NCI-H748 (cell line): Measurements from ENCODE around the gene AURKA.
A peak's percentile ranks its signal among the peaks of the same experiment; 100 is the strongest.
"Not testable (repeated sequence)": the region's sequence is repeated elsewhere in the genome, so short reads cannot be mapped to it uniquely, and the experiment has no call there.

Experiments used
- DNase-seq: peaks from one replicate; lab custom pipeline; 2025; ENCODE audit not compliant: unreplicated experiment; lab: John Stamatoyannopoulos, UW

Gene AURKA

DNA sequence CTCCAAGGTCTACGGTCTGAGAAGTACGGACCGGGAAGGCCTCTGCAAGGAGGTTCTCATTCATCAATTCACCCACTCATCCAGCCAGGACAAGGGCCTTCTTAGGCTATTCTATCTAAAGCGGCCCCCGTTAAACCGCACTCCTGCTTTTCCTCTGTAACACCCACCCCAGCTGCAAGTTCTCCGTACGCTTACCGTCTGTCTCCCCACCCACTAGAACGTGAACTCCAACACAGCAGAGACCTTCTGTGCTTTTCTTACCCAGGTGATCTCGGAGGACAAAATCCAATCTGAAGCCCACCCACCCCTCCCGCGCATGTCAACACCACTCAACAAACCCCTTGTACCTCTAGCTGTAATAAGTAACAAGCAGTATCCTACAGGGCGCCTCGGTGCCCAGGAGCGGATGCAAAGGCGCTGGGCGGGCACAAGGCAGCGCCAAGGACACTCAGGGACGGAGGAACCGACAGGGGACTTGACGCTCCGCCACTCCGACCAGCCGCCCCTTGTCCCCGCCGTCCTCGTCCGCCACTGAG, 351 bp downstream of the AURKA start:
- peak; percentile 49 for DNase-seq

DNA sequence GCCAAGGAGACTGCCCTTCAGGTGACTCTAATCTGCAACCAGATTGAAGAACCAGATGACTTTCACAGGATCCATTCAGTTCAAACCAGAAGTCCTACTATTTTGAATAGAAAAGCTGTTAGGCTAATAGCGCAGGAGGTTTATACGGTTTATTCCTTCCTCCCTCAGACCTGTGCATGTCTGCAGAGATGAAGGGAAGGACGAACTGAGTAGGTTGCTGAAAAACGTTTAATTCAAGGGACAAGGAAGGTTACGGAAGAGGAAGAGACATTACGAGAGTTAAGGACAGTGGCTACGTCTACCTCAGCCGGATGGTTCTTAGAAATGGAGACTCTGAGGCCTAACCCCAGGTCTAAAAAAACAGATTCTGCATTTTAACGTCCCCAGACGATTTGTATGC, 978 bp downstream of the AURKA start:
- DNase-seq, result no peak

DNA sequence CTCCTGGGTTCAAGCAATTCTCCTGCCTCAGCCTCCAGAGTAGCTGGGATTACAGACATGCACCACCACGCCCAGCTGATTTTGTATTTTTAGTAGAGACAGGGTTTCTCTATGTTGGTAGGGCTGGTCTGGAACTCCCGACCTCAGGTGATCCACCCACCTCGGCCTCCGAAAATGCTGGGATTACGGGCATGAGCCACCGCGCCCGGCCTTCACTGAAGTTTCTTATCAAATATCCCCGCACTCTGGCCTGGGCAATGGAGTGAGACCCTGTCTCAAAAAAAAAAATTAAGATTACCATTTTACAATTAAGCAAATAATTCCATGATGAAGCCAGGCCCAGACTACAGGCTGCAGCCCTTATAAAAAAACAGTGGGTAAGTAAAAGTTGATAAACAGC, 1.6 kb downstream of the AURKA start:
- DNase-seq, result not testable (repeated sequence)

DNA sequence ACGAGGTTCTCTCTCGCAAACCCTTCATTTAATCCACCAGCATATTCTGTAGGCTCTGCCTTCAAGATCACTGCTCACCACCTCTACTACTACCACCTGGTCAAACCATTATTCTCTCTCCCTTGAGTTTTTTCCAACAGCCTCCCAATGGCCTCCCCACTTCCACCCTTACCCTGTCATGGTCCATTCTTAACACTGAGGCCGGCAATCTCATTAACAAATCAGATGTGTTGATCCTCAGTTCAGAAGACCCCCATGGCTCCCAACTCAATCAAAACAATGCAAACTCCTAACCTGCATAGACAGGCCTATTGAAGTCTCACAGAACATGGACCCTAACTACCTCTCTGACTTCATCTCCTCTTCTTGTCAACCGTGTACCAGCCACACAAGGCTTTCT, 2.2 kb downstream of the AURKA start:
- DNase-seq, result no peak

DNA sequence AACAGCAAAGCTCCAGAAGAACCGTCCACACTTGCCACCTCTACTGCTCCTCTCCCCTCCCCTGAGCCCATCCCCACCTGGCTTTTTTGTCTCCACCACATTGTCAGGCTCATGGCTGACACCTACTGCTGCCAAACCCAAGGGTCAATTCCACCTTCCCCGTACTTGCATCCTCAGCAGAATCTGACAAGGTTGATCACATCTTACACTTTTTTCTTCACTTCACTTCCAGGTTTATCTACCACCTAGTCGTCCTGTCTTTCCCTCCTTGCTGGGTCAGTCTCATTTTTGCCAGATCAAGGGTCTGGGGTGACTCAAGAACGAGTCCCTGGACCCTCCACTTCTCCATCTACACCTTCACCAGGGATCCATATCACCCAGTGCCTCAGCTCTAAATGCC, 3.1 kb downstream of the AURKA start:
- DNase-seq, result no peak

DNA sequence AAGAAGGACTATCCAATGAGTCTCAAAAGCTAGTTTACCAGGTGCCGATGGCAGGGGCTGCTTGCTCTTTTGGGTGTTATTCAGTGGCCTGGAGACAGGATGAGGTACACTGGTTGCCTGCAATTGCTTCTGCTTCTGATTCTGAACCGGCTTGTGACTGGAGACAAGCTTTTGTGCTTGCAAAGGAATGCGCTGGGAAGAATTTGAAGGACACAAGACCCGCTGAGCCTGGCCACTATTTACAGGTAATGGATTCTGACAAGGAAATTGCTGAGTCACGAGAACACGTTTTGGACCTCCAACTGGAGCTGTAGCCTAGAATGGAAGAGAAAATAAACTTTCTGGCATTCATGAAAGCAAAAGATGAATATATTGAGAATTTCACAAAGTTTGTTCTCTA, 5.8 kb downstream of the AURKA start:
- no peak for DNase-seq

DNA sequence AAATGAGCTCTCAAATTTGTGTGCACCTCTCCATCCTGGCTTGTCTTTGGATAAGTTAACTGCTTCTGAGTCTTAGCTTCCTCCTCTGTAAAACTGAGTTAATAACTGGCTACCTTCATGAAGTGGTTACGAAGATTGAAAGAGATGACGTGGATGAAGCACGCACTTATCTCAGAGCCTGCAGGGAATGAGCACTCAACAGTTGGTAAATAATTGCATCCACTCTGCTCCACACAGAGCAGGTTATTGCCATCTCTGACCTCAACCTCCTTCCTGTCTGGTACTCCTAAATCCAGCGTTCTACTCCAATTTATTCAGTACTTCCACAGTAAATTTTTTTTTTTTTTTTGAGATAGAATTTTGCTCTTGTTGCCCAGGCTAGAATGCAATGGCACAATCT, 6.9 kb downstream of the AURKA start:
- no peak for DNase-seq

DNA sequence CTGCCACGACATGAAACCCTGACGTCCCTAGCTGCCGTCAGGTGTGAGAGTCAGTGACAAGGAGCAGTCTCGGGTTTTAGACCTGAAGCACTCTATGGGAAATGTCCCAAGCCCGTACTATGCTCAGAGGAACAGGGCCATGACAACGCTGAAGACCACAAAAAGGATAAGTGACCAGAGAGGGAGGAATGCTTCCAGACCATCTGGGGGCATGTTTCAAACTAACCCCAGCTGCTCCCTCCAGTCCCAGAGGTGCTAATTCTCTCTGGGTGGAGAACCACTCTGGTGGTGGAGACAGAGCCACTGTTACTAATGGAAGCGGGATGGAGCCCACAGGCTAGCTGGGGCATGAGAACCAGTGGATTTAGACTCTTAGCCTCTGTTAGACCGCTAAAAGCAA, 8.7 kb downstream of the AURKA start:
- DNase-seq, result no peak

DNA sequence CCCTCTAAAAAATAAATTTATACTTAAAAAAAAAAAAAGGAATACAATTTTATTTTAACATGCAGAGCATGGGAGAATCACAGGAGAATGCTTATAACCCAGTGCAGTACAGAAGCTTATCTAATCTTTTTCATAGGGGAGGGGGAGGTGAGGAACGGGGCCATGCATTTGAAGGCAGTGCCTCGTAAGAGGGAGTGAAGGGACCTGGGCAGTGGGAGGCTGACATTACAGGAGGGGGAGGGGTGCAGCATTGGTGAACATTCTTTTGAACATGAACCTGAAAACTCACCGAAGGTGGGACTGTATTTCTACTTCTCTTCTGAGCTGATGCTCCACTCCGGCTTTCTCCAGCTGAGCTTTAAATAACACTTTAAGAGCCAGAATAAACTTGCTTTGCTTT, 9.3 kb downstream of the AURKA start:
- no peak for DNase-seq

DNA sequence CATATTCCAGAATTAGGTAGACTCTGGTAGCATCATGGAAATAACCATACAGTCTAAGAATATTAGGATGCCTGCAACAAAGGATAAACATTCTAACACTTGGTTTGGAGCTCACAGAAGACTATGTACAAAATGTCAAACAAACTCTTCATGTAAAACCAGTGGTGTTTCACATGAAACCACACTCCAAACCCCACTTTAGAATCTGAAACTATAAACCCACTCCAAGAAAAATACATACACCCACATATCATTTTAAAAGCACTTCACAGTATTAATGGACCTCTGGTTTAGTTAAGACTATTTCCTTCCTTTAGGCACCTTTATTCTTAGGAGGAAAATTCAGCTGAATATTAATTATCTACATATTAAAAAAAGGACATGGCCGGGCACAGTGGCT, 10.5 kb downstream of the AURKA start:
- DNase-seq, result no peak

DNA sequence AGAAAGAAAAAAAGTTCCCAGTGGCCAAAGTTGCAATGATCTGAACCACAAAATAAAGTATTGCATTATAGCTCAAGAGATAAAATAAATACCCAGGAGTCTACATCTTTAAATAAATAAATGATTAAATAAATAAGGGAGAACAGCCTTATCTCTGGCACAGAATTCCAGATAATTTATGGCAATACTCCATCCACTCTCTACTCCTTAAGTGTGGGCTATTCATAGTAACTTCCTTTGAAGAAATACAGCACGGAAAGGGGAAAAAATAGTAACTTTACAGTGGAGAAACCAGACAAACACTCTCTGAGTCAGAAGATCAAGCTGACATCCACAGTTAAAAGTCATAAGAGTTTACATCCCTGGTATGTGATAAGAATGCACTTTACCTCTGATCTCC, 11.6 kb downstream of the AURKA start:
- no peak for DNase-seq

DNA sequence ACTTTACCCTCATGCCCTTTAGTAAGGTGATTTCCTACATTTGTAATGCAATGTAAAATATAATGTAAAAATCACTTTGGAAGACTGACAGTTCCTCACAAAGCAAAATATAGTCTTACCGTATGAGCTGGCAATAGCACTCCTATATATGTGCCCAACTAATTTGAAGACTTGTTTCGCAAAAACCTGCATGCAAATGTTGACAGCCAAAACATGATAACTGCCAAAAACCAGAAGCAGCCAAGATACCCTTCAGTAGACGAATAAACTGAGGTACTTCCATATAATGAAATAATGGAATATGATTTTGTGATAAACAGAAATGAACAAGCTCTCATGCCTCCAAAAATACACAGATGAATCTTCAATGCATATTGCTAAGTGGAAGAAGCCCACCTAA, 13.6 kb downstream of the AURKA start:
- no peak for DNase-seq

DNA sequence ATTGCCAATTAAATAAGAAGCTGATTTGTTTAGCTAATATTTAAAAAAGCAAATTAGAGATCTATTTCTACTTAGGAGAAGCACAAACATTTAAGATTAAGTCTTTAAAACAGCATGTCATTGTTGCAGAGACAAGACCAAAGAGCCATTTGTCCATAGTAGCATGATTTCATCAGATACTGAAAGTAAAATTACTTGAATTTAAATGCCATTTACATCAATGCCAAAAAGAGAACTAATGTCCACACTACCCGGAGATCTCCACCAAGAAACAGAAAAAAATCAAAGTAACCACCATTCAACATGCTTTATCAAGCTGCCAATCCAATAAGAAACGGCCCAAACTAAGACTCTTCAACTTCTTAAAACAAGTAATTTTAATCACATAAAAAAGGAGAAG, 15.7 kb downstream of the AURKA start:
- DNase-seq, result no peak

DNA sequence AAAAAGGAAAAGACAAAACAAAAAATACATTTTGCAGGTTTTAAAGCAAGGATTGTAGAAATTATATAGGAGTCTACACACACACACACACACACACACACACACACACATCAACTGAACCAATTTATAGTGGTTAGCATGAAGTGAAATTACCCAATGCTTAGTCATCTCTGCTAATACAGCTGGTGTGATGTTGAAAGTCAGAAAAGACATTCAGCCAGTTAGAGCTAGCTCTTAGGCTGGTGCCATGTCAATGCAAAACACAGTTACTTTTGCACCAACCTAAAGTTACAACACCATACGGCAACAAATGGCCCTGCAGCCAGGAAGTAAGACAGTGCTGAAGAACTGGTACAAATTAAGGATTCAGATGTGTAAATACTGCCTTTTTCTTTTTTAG, 18.1 kb downstream of the AURKA start:
- no peak for DNase-seq

DNA sequence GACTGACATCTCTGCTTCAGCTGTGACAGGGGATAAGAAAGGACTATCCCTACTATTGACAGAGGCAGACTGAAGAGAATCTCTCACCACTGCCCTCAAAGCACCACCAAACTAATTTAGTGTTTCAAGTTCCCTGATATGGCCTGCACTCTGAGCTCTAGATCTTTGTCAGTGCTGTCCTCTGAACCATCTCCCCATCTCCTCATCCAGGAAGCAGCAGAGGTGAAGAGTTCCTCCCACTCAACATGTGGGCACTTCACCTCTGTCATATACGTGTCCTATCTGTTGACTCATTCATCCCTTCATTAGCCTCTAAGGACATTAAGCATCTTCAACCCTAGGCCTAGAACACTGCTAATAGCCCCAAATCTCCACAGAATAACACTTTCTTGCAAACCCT, 19.2 kb downstream of the AURKA start:
- no peak for DNase-seq

DNA sequence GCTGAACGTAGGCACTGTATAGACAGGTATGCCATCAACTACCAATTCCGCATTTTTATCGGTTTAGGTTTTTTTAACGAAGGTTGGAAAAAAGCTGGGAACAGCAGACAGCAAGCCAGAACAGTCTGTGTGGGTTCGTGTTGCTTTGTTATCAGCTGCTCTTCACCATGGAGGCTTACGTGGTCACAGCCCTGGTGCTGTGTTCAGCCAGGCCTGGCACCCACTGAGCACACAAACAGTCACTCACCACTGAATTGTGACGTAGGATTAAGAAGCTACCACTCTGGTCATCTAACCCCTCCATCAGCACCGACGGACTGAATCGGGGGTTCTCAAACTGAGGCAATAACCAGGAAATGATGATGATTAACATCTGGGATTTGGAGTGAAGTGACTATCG, 20.0 kb downstream of the AURKA start:
- DNase-seq, result no peak

DNA sequence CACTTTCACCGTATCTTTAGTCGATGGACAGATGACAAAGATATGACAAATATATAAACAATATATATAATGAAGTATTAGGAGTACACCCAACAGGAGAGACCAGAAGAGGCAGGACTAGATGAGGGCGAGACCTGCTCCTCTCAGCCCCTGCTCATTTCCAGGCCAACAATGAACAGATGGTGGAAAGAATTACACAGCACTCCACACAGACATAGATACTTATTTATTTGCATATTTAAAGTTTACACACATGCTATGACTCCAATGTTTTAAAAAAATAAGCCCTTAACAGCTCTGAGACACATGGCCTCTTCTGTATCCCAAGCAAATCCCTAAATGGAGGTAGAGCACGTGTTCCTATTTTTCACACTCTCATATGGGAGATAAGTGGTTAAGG, 22.8 kb downstream of the AURKA start:
- no peak for DNase-seq

DNA sequence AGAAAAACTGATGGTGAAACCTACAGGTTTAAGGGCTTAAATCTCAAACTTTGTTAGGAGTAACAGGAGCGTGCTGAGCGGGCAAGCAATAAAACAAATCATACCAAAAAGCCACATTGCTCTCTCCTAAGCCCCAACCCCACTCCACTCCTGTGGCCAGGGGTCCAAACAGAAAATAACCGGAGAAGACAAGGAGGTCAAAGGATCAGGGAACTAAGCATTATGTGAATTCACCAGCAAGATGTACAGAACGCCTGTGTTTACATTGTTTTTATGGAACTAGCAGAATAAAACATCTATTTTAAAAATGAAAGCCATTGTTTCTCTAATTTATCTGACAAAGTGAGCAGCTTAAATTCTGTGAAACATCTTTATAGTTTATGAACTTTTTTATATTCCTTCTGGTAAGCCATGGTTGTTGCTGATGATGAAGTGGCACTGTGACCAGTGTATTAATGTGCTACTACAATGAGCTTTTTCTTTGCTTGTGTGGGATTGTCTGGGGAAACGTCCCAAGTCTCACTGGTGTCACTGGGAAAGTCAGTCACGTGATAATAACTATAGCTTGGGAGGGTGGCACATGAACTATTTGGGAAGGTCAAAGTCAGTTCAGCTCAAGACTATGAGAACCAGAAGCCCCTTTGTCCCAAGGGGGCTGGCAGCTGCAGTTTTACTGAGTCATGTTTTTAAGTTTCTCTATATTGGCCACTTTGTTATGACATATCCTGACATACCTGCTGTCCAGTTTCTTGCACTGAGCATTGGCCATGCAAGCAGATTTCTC, 23.5 kb downstream of the AURKA start:
- no peak for DNase-seq

DNA sequence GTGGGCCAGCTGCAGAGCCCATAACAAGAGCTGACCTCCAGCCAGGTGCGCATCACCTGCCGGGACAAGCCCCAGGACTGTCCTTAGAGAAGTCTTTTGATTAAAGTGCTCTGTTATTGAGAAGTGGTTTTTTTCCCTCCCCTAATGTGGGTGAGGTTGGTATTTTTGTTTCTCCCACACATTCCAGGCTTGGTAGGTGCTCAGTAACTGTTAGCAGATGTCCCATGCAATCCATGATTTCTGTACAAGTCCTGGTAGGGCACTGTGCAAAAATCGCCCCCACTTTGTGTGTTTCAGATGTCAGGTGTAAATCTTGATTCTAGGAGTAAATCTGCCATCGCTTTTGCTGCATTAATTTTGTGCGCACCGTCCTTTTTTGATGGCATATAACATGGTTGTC, 28.5 kb downstream of the AURKA start:
- DNase-seq, result no peak

DNA sequence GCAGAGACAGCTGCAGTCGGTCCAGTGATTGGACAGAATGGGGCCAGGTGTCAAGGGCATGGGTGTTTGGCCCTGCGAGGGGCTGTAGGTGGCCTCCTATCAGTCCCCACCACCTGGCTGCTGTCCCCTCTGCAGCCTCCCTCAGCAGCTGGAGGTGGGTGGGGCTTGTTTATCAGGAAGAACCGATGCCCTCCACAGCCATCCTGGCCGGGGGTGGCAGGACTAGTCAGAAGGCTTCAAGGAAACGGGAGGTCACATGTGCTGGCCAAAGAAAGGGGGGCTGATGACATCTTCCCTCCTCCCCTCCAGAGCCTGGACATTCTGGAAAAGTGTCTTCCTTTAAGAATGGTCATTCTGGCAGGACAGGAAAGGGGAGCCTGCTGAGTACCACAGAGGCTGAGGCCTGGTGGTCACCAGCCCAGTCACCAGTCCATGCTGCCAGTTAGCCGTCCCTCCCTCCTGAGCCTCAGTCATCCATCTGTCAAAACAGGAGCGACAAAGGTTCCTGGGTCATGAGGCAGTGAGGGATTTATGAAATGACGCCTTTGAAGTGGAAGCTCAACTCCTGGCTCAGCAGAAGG, 29.1 kb downstream of the AURKA start:
- peak; percentile 1 for DNase-seq

DNA sequence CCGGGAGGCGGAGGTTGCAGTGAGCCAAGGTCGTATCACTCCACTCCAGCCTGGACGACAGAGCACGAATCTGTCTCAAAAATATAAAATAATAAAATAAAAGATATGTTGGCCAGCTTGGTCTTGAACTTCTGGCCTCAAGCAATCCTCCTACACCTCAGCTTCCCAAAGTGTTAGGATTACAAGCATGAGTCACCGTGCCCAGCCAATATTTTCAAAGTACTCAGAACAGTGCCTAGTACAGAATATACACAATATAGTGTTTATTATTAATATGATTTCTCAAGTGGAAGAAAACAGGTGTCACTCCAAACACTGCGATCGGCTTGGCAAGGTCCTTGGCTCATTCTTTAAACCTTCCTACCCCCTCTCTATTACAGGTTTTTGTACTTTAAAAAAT, 30.1 kb downstream of the AURKA start:
- DNase-seq, result no peak

DNA sequence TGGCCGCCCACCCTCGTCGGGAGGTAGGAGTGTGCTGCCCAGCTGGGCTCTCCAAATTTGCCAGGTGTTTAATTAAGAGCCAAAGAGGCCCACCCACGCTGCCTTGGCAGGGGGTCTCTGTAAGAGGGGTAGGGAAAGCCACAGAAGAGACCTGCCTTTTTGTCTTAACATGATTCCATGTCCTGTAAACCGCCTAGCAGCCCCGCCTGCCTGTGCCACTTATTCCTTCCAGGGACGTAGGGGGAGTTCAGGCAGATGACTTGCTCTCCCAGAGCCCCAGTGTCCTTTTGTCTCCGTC, 31.2 kb downstream of the AURKA start:
- DNase-seq, result no peak
